Neural progenitor cell (in vitro differentiated cells): ENCODE data around the gene SPEF2. TPM values are rescaled to one million over a fixed set of nuclear protein-coding genes. Genes with fewer than 3 reads are reported as not detected.
A peak's percentile ranks its signal among the peaks of the same experiment; 100 is the strongest.

Source experiments
- DNase-seq: peaks from one replicate; pipeline ENCODE4 v3.0.0-alpha.2; 2016; ENCODE audit warnings: low spot score
- H2AFZ ChIP-seq: fragments of 200-600 bp; sonication (generic); replicated peaks from 2 replicates; pipeline ENCODE4 v1.6.1; 2016; ENCODE audit warnings: antibody characterized with exemption
- H3F3A ChIP-seq: fragments of 200-600 bp; sonication (generic); 2 replicates; pipeline ENCODE4 v1.6.1; 2016; ENCODE audit warnings: antibody characterized with exemption, low read depth
- H3K27ac ChIP-seq: fragments of 200-600 bp; sonication (generic); 2 replicates; pipeline ENCODE4 v1.5.1; 2016; ENCODE audit warnings: mild to moderate bottlenecking
- H3K27me3 ChIP-seq: fragments of 200-600 bp; sonication (generic); 2 replicates; pipeline ENCODE4 v1.6.1; 2016; ENCODE audit warnings: mild to moderate bottlenecking, moderate library complexity
- H3K36me3 ChIP-seq: fragments of 200-600 bp; sonication (generic); 2 replicates; pipeline ENCODE4 v1.5.1; 2016
- H3K4me1 ChIP-seq: fragments of 200-600 bp; sonication (generic); 2 replicates; pipeline ENCODE4 v1.6.1; 2016; ENCODE audit warnings: mixed run types
- H3K4me2 ChIP-seq: fragments of 200-600 bp; sonication (generic); 2 replicates; pipeline ENCODE4 v1.6.1; 2016
- H3K4me3 ChIP-seq: fragments of 200-600 bp; sonication (generic); 2 replicates; pipeline ENCODE4 v1.5.1; 2016
- H3K79me2 ChIP-seq: fragments of 200-600 bp; sonication (generic); 2 replicates; pipeline ENCODE4 v1.6.1; 2016; ENCODE audit warnings: low read depth
- H3K9ac ChIP-seq: fragments of 200-600 bp; sonication (generic); 2 replicates; pipeline ENCODE4 v1.6.1; 2016
- H3K9me3 ChIP-seq: fragments of 200-600 bp; sonication (generic); 2 replicates; pipeline ENCODE4 v1.5.1; 2016; ENCODE audit warnings: low read depth
- H4K20me1 ChIP-seq: fragments of 200-600 bp; sonication (generic); 2 replicates; pipeline ENCODE4 v1.6.1; 2016; ENCODE audit warnings: low read depth
- H3K27ac Mint-ChIP-seq: 3 replicates; pipeline ENCODE4 v1.8.0; 2021; ENCODE audit warnings: mixed read lengths
- H3K27me3 Mint-ChIP-seq: 2 replicates; pipeline ENCODE4 v1.8.0; 2022; ENCODE audit warnings: low read depth, mild to moderate bottlenecking, inconsistent platforms, moderate library complexity, mixed read lengths; ENCODE audit not compliant: insufficient read depth
- H3K36me3 Mint-ChIP-seq: 3 replicates; pipeline ENCODE4 v1.8.0; 2021; ENCODE audit warnings: mixed read lengths
- H3K4me1 Mint-ChIP-seq: 3 replicates; pipeline ENCODE4 v1.8.0; 2021; ENCODE audit warnings: mixed read lengths
- H3K4me3 Mint-ChIP-seq: 3 replicates; pipeline ENCODE4 v1.8.0; 2021; ENCODE audit warnings: mild to moderate bottlenecking, moderate library complexity, mixed read lengths
- H3K9me3 Mint-ChIP-seq: 3 replicates; pipeline ENCODE4 v1.8.0; 2020; ENCODE audit warnings: mixed read lengths
- CTCF ChIP-seq: fragments of 200-600 bp; sonication (generic); IDR thresholded peaks from 2 replicates; pipeline ENCODE4 v1.5.1; 2017; ENCODE audit warnings: antibody characterized with exemption, mild to moderate bottlenecking
- EZH2 ChIP-seq: fragments of 200-600 bp; sonication (generic); IDR thresholded peaks from 2 replicates; pipeline ENCODE4 v1.6.1; 2017; ENCODE audit warnings: antibody characterized with exemption, mild to moderate bottlenecking, moderate library complexity
- EZH2phosphoT487 ChIP-seq: fragments of 200-600 bp; sonication (generic); IDR thresholded peaks from 2 replicates; pipeline ENCODE4 v1.6.1; 2017; ENCODE audit warnings: antibody characterized with exemption
- total RNA-seq: library from RNA; depleted of rRNA; stranded (reverse); fragments of >200 nt; gene quantifications from 2 replicates; pipeline ENCODE4 v1.2.3, GENCODE V29; 2015; ENCODE audit warnings: low replicate concordance

The SPEF2 gene
- total RNA-seq, 1 donor from 2014 or later: 5.8 TPM

- no peaks in the 10 kb centered on the region for H3K4me1 Mint-ChIP-seq
- H3K4me3 ChIP-seq: no peak overlapping the region
- no peak overlapping the region for H3K9ac ChIP-seq
- peaks cover 3% of the 10 kb centered on the region for H3K9me3 ChIP-seq
- H3K27me3 ChIP-seq: peaks cover 6% of the 10 kb centered on the region
- H3K27ac Mint-ChIP-seq: no peak overlapping the region
- no peak overlapping the region for H3K4me2 ChIP-seq
- no peaks in the 10 kb centered on the region for H3F3A ChIP-seq
- H3K27me3 Mint-ChIP-seq: no peaks in the 10 kb centered on the region
- H2AFZ ChIP-seq: no peak overlapping the region
- no peaks in the 10 kb centered on the region for H3K36me3 ChIP-seq
- TF ChIP-seq CTCF (no peak), EZH2 (no peak), EZH2phosphoT487 (no peak)
- no peak for DNase-seq
- no peaks in the 10 kb centered on the region for H3K9me3 Mint-ChIP-seq
- no peaks in the 10 kb centered on the region for H4K20me1 ChIP-seq
- H3K79me2 ChIP-seq: no peaks in the 10 kb centered on the region
- H3K36me3 Mint-ChIP-seq: no peaks in the 10 kb centered on the region
- no peaks in the 10 kb centered on the region for H3K4me1 ChIP-seq
- no peak overlapping the region for H3K27ac ChIP-seq
- no peak overlapping the region for H3K4me3 Mint-ChIP-seq
Measured at GRCh38 chr5:35608881-35609779, 8.5 kb upstream of the SPEF2 start.

- Histone ChIP-seq H3K4me2 (peak overlapping the region; percentile 81), H3K9me3 (no peaks in the 10 kb centered on the region), H4K20me1 (no peaks in the 10 kb centered on the region), H3K27me3 (peaks cover 81% of the 10 kb centered on the region), H3K4me1 (no peaks in the 10 kb centered on the region), H3K27ac (no peak overlapping the region), H3K9ac (no peak overlapping the region), H3K79me2 (no peaks in the 10 kb centered on the region), H3K36me3 (no peaks in the 10 kb centered on the region), H2AFZ (peak overlapping the region; percentile 95), H3K4me3 (peak overlapping the region; percentile 77), H3F3A (no peaks in the 10 kb centered on the region)
- H3K27me3 Mint-ChIP-seq: peaks cover 6% of the 10 kb centered on the region
- no peak for DNase-seq
- peak overlapping the region; percentile 76 for H3K27ac Mint-ChIP-seq
- H3K4me3 Mint-ChIP-seq: peak overlapping the region; percentile 97
- H3K36me3 Mint-ChIP-seq: no peaks in the 10 kb centered on the region
- peaks cover 4% of the 10 kb centered on the region for H3K9me3 Mint-ChIP-seq
- H3K4me1 Mint-ChIP-seq: peaks cover 7% of the 10 kb centered on the region
- no peak for TF ChIP-seq CTCF
- TF ChIP-seq EZH2phosphoT487: no peak
- TF ChIP-seq EZH2: no peak
Measured at GRCh38 chr5:35617060-35617434, 616 bp upstream of the SPEF2 start.

GRCh38 chr5:35618304-35618636, 607 bp downstream of the SPEF2 start:
- Histone ChIP-seq H3K4me3 (peak overlapping the region; percentile 77), H4K20me1 (no peaks in the 10 kb centered on the region), H3K79me2 (no peaks in the 10 kb centered on the region), H3K27me3 (peaks cover 89% of the 10 kb centered on the region), H3F3A (no peaks in the 10 kb centered on the region), H3K36me3 (no peaks in the 10 kb centered on the region), H3K27ac (no peak overlapping the region), H3K4me1 (no peaks in the 10 kb centered on the region), H3K9ac (no peak overlapping the region), H3K4me2 (peak overlapping the region; percentile 81), H3K9me3 (no peaks in the 10 kb centered on the region), H2AFZ (peak overlapping the region; percentile 95)
- TF ChIP-seq EZH2phosphoT487 (no peak), CTCF (no peak), EZH2 (no peak)
- peaks cover 4% of the 10 kb centered on the region for H3K9me3 Mint-ChIP-seq
- H3K4me3 Mint-ChIP-seq: peak overlapping the region; percentile 97
- H3K27me3 Mint-ChIP-seq: peaks cover 6% of the 10 kb centered on the region
- DNase-seq: no peak
- no peaks in the 10 kb centered on the region for H3K36me3 Mint-ChIP-seq
- H3K27ac Mint-ChIP-seq: peak overlapping the region; percentile 40
- peaks cover 7% of the 10 kb centered on the region for H3K4me1 Mint-ChIP-seq
